Uterus (tissue), 4 donors: ENCODE data around the gene NMNAT3. TPM values are rescaled to one million over a fixed set of nuclear protein-coding genes. Genes with fewer than 3 reads are reported as not detected.

Experiments
- DNase-seq, 2 donors: peaks; one replicate each; pipeline ENCODE4 v3.0.0-alpha.2; 2019 to 2020
- H3K27ac ChIP-seq, 2 donors: fragments of 200-600 bp; sonication (generic); 1 replicate in 1 of 2; 2 replicates in 1 of 2; pipeline ENCODE4 v1.5.1; 2016 to 2018
- H3K27me3 ChIP-seq, 2 donors: fragments of 200-600 bp; sonication (generic); one replicate each; pipeline ENCODE4 v1.5.1; 2018 to 2019; ENCODE audit warnings: control low read depth in 1 of 2
- H3K36me3 ChIP-seq, 2 donors: fragments of 200-600 bp; sonication (generic); one replicate each; pipeline ENCODE4 v1.5.1; 2019; ENCODE audit warnings: control low read depth in 1 of 2
- H3K4me1 ChIP-seq, 2 donors: fragments of 200-600 bp; sonication (generic); one replicate each; pipeline ENCODE4 v1.5.1; 2018 to 2019; ENCODE audit warnings: control low read depth in 1 of 2
- H3K4me3 ChIP-seq, 2 donors: fragments of 200-600 bp; sonication (generic); 1 replicate in 1 of 2; 2 replicates in 1 of 2; pipeline ENCODE4 v1.5.1; 2018 to 2019; ENCODE audit warnings: mild to moderate bottlenecking in 1 of 2
- H3K9me3 ChIP-seq, 2 donors: fragments of 200-600 bp; sonication (generic); one replicate each; pipeline ENCODE4 v1.5.1; 2019; ENCODE audit warnings: control low read depth in 1 of 2
- CTCF ChIP-seq, 4 experiments: fragments of 200-600 bp in 2 of 4; fragments of 450-650 bp in 2 of 4; sonication (generic) in 2 of 4; IDR thresholded peaks; one replicate each; pipeline ENCODE4 v1.5.1; 2016 to 2019; ENCODE audit warnings: antibody characterized with exemption in 4 of 4, mild to moderate bottlenecking in 2 of 4, moderate library complexity in 1 of 4
- POLR2A ChIP-seq, 2 donors: fragments of 450-650 bp; IDR thresholded peaks; one replicate each; pipeline ENCODE4 v1.6.1; 2016; ENCODE audit warnings: antibody characterized with exemption in 2 of 2, mild to moderate bottlenecking in 1 of 2, moderate library complexity in 1 of 2
- intact Hi-C: fragments of 100-400 bp; cut with DNase I; formaldehyde crosslinking; loops from one replicate; pipeline ENCODE4 v1.15.1; 2023; ENCODE audit warnings: low total_unique reads
- total RNA-seq, 4 donors: library from RNA; depleted of rRNA in 3 of 4; stranded (reverse); fragments of >200 nt in 3 of 4; gene quantifications; one replicate each; pipeline versions ENCODE4 v1.1.0 to v1.2.4, GENCODE V29; 2014 to 2023
- donor health status: DM: yes; HTN: yes; CAD: no.

The NMNAT3 gene
- total RNA-seq, 4 donors from 2014 or later: 2.4 to 17.2 (median 7.5) TPM

GRCh38 chr3:139653582-139653981 is 24.2 kb downstream of the NMNAT3 start:
- no peak for DNase-seq
- no peak overlapping the region for H3K4me3 ChIP-seq
- H3K27me3 ChIP-seq: no peaks in the 10 kb centered on the region
- no peaks in the 10 kb centered on the region for H3K9me3 ChIP-seq
- H3K27ac ChIP-seq: no peak overlapping the region
- intact Hi-C loops: no loop called here
- no peaks in the 10 kb centered on the region for H3K36me3 ChIP-seq
- TF ChIP-seq CTCF (IDR thresholded peaks at IDR 0.05): no peak
- TF ChIP-seq POLR2A (IDR thresholded peaks at IDR 0.05): no peak
- no peaks in the 10 kb centered on the region for H3K4me1 ChIP-seq

GRCh38 chr3:139652561-139652960 is 25.2 kb downstream of the NMNAT3 start:
- intact Hi-C loops: no loop called here
- Histone ChIP-seq H3K4me3 (no peak overlapping the region), H3K36me3 (no peaks in the 10 kb centered on the region), H3K27ac (no peak overlapping the region), H3K4me1 (no peaks in the 10 kb centered on the region), H3K27me3 (no peaks in the 10 kb centered on the region), H3K9me3 (no peaks in the 10 kb centered on the region)
- DNase-seq: no peak
- TF ChIP-seq CTCF (IDR thresholded peaks at IDR 0.05): no peak
- no peak for TF ChIP-seq POLR2A (IDR thresholded peaks at IDR 0.05)

- H3K36me3 ChIP-seq: no peaks in the 10 kb centered on the region
- no peaks in the 10 kb centered on the region for H3K27me3 ChIP-seq
- no peaks in the 10 kb centered on the region for H3K4me1 ChIP-seq
- intact Hi-C loops: no loop called here
- TF ChIP-seq CTCF (IDR thresholded peaks at IDR 0.05) (no peak), POLR2A (IDR thresholded peaks at IDR 0.05) (no peak)
- no peaks in the 10 kb centered on the region for H3K9me3 ChIP-seq
- no peak for DNase-seq
- no peak overlapping the region for H3K27ac ChIP-seq
- no peak overlapping the region for H3K4me3 ChIP-seq
Observed at GRCh38 chr3:139647866-139648435, 29.8 kb downstream of the NMNAT3 start.

- TF ChIP-seq CTCF (IDR thresholded peaks at IDR 0.05): no peak
- no peak for TF ChIP-seq POLR2A (IDR thresholded peaks at IDR 0.05)
- H3K4me3 ChIP-seq: no peak overlapping the region
- no peaks in the 10 kb centered on the region for H3K27me3 ChIP-seq
- intact Hi-C loops: no loop called here
- H3K27ac ChIP-seq: no peak overlapping the region
- no peaks in the 10 kb centered on the region for H3K4me1 ChIP-seq
- H3K9me3 ChIP-seq: no peaks in the 10 kb centered on the region
- H3K36me3 ChIP-seq: no peaks in the 10 kb centered on the region
- no peak for DNase-seq
Observed at GRCh38 chr3:139646512-139646911, 31.3 kb downstream of the NMNAT3 start.

- no peaks in the 10 kb centered on the region for H3K4me1 ChIP-seq
- intact Hi-C loops: no loop called here
- no peaks in the 10 kb centered on the region for H3K9me3 ChIP-seq
- no peak overlapping the region for H3K27ac ChIP-seq
- H3K27me3 ChIP-seq: no peaks in the 10 kb centered on the region
- TF ChIP-seq CTCF (IDR thresholded peaks at IDR 0.05): no peak
- no peak for TF ChIP-seq POLR2A (IDR thresholded peaks at IDR 0.05)
- H3K36me3 ChIP-seq: no peaks in the 10 kb centered on the region
- no peak overlapping the region for H3K4me3 ChIP-seq
- DNase-seq: no peak
Observed at GRCh38 chr3:139642996-139643395, 34.8 kb downstream of the NMNAT3 start.
